ENCODE data around the gene MOXD1. TPM values are rescaled to one million over a fixed set of nuclear protein-coding genes. Genes with fewer than 3 reads are reported as not detected.

Gene MOXD1
- total RNA-seq, 1 donor from 2014 or later, result 83.6 TPM

GRCh38 chr6:132430110-132430509 is 28.8 kb upstream of the MOXD1 start:
- peaks cover 10% of the 10 kb centered on the region for H3K36me3 Mint-ChIP-seq (ENCODE audit: low read depth)
- H3K27me3 Mint-ChIP-seq (ENCODE audit: low read depth), result no peaks in the 10 kb centered on the region
- H3K4me1 Mint-ChIP-seq, result no peaks in the 10 kb centered on the region
- no peak for TF ChIP-seq CTCF (conservative IDR thresholded peaks at IDR 0.05)
- DNase-seq (ENCODE audit: low read depth, low spot score), result no peak
- H3K4me3 Mint-ChIP-seq, result no peak overlapping the region
- H3K9me3 Mint-ChIP-seq, result peaks cover 9% of the 10 kb centered on the region
- H3K27ac Mint-ChIP-seq (ENCODE audit: unreplicated experiment), result no peak overlapping the region

- H3K27me3 Mint-ChIP-seq (ENCODE audit: low read depth), result no peaks in the 10 kb centered on the region
- H3K36me3 Mint-ChIP-seq (ENCODE audit: low read depth), result peaks cover 37% of the 10 kb centered on the region
- no peak overlapping the region for H3K4me3 Mint-ChIP-seq
- TF ChIP-seq CTCF (conservative IDR thresholded peaks at IDR 0.05), result no peak
- H3K9me3 Mint-ChIP-seq, result peaks cover 26% of the 10 kb centered on the region
- H3K4me1 Mint-ChIP-seq, result no peaks in the 10 kb centered on the region
- no peak overlapping the region for H3K27ac Mint-ChIP-seq (ENCODE audit: unreplicated experiment)
- no peak for DNase-seq (ENCODE audit: low read depth, low spot score)
Observed at GRCh38 chr6:132425176-132425575, 23.9 kb upstream of the MOXD1 start.

- Mint-ChIP-seq H3K36me3 (ENCODE audit: low read depth) (peaks cover 49% of the 10 kb centered on the region), H3K9me3 (peaks cover 32% of the 10 kb centered on the region), H3K27me3 (ENCODE audit: low read depth) (no peaks in the 10 kb centered on the region), H3K4me3 (no peak overlapping the region), H3K27ac (ENCODE audit: unreplicated experiment) (no peak overlapping the region), H3K4me1 (no peaks in the 10 kb centered on the region)
- no peak for TF ChIP-seq CTCF (conservative IDR thresholded peaks at IDR 0.05)
- DNase-seq (ENCODE audit: low read depth, low spot score), result no peak
Observed at GRCh38 chr6:132423839-132424238, 22.6 kb upstream of the MOXD1 start.

- no peak for DNase-seq (ENCODE audit: low read depth, low spot score)
- TF ChIP-seq CTCF (conservative IDR thresholded peaks at IDR 0.05), result no peak
- Mint-ChIP-seq H3K4me3 (no peak overlapping the region), H3K36me3 (ENCODE audit: low read depth) (peaks cover 72% of the 10 kb centered on the region), H3K4me1 (peaks cover 24% of the 10 kb centered on the region), H3K27me3 (ENCODE audit: low read depth) (no peaks in the 10 kb centered on the region), H3K9me3 (peaks cover 38% of the 10 kb centered on the region), H3K27ac (ENCODE audit: unreplicated experiment) (no peak overlapping the region)
Observed at GRCh38 chr6:132418235-132418965, 17.1 kb upstream of the MOXD1 start.

- peaks cover 41% of the 10 kb centered on the region for H3K36me3 Mint-ChIP-seq (ENCODE audit: low read depth)
- no peaks in the 10 kb centered on the region for H3K27me3 Mint-ChIP-seq (ENCODE audit: low read depth)
- TF ChIP-seq CTCF (conservative IDR thresholded peaks at IDR 0.05), result no peak
- peak; percentile 8 for DNase-seq (ENCODE audit: low read depth, low spot score)
- H3K4me3 Mint-ChIP-seq, result peak overlapping the region; percentile 19
- peaks cover 17% of the 10 kb centered on the region for H3K9me3 Mint-ChIP-seq
- peaks cover 46% of the 10 kb centered on the region for H3K4me1 Mint-ChIP-seq
- H3K27ac Mint-ChIP-seq (ENCODE audit: unreplicated experiment), result peak overlapping the region; percentile 20
Observed at GRCh38 chr6:132414761-132415160, 13.5 kb upstream of the MOXD1 start.
